LHCN-M2 (cell line): ENCODE measurements around the gene GPR148. TPM values are rescaled to one million over a fixed set of nuclear protein-coding genes. Genes with fewer than 3 reads are reported as not detected.
"Not testable (repeated sequence)": the region's sequence is repeated elsewhere in the genome, so short reads cannot be mapped to it uniquely, and the experiment has no call there.

Experiments
- DNase-seq: peaks from one replicate; pipeline ENCODE4 v3.0.0-alpha.2; 2012; ENCODE audit warnings: low read depth
- polyA plus RNA-seq: library from polyadenylated mRNA; unstranded; fragments of >200 nt; gene quantifications from one replicate; pipeline ENCODE4 v1.2.1, GENCODE V29; 2012; ENCODE audit warnings: missing spikeins
- total RNA-seq: library from RNA; depleted of rRNA; stranded (reverse); fragments of >200 nt; gene quantifications from 2 replicates; pipeline ENCODE4 v1.2.3, GENCODE V29; 2014; rRNA removed

GPR148 gene
- total RNA-seq: not detected in 2 replicates
- not detected for polyA plus RNA-seq

GRCh38 chr2:130728549-130729316 is at the start of gene GPR148:
TSS of gene GPR148 (plus strand) at chr2:130729070. CDS start at chr2:130729152, 82 bp downstream.
- no peak for DNase-seq

- DNase-seq: not testable (repeated sequence)
These were observed 36.7 kb upstream of the GPR148 start for GRCh38 chr2:130692041-130692770.

- DNase-seq: not testable (repeated sequence)
These were observed 35.4 kb upstream of the GPR148 start for GRCh38 chr2:130693474-130693873.

GRCh38 chr2:130703250-130703649 is 25.6 kb upstream of the GPR148 start:
- not testable (repeated sequence) for DNase-seq

GRCh38 chr2:130714795-130715194 is 14.1 kb upstream of the GPR148 start:
- not testable (repeated sequence) for DNase-seq

GRCh38 chr2:130720036-130720435 is 8.8 kb upstream of the GPR148 start:
- no peak for DNase-seq

- no peak for DNase-seq
These were observed 8.3 kb upstream of the GPR148 start for GRCh38 chr2:130720528-130720927.

- DNase-seq: no peak
These were observed 4.4 kb upstream of the GPR148 start for GRCh38 chr2:130724455-130724854.

GRCh38 chr2:130726614-130727180 is 2.2 kb upstream of the GPR148 start:
- no peak for DNase-seq

- DNase-seq: no peak
These were observed 1.5 kb upstream of the GPR148 start for GRCh38 chr2:130727286-130727924.

- no peak for DNase-seq
These were observed 839 bp upstream of the GPR148 start for GRCh38 chr2:130728007-130728454.

GRCh38 chr2:130729322-130730299 is 741 bp downstream of the GPR148 start:
- no peak for DNase-seq

GRCh38 chr2:130732257-130732656 is 3.4 kb downstream of the GPR148 start:
- DNase-seq: not testable (repeated sequence)

GRCh38 chr2:130735200-130735599 is 6.3 kb downstream of the GPR148 start:
- DNase-seq: no peak

GRCh38 chr2:130736487-130736886 is 7.6 kb downstream of the GPR148 start:
- DNase-seq: no peak

GRCh38 chr2:130737592-130737991 is 8.7 kb downstream of the GPR148 start:
- DNase-seq: no peak

- no peak for DNase-seq
These were observed 11.8 kb downstream of the GPR148 start for GRCh38 chr2:130740671-130741070.

GRCh38 chr2:130743278-130743677 is 14.4 kb downstream of the GPR148 start:
- DNase-seq: no peak

- no peak for DNase-seq
These were observed 15.6 kb downstream of the GPR148 start for GRCh38 chr2:130744287-130745117.

GRCh38 chr2:130749078-130749477 is 20.2 kb downstream of the GPR148 start:
- DNase-seq: no peak
